Neuronal stem cell (in vitro differentiated cells): ENCODE measurements around the gene NFX1.

Source experiments
- DNase-seq: peaks from one replicate; pipeline ENCODE4 v3.0.0-alpha.2; 2013; ENCODE audit warnings: low spot score
- H2AFZ ChIP-seq: one replicate; pipeline ENCODE4 v1.6.1; 2013; ENCODE audit warnings: mild to moderate bottlenecking, low read length, inconsistent platforms
- H2AK5ac ChIP-seq: 2 replicates; pipeline ENCODE4 v1.6.1; 2013; ENCODE audit warnings: low read depth, mild to moderate bottlenecking, inconsistent platforms, low read length, moderate library complexity, mixed read lengths
- H2BK120ac ChIP-seq: 2 replicates; pipeline ENCODE4 v1.6.1; 2013; ENCODE audit warnings: low read depth, mild to moderate bottlenecking, inconsistent platforms, low read length, moderate library complexity, mixed read lengths
- H2BK12ac ChIP-seq: one replicate; pipeline ENCODE4 v1.6.1; 2013; ENCODE audit warnings: low read length, inconsistent platforms
- H2BK15ac ChIP-seq: 2 replicates; pipeline ENCODE4 v1.6.1; 2013; ENCODE audit warnings: mild to moderate bottlenecking, low read length, inconsistent platforms, mixed read lengths
- H2BK5ac ChIP-seq: one replicate; pipeline ENCODE4 v1.6.1; 2013; ENCODE audit warnings: inconsistent platforms, mild to moderate bottlenecking, low read length, moderate library complexity
- H3K14ac ChIP-seq: one replicate; pipeline ENCODE4 v1.6.1; 2013; ENCODE audit warnings: low read length, inconsistent platforms
- H3K18ac ChIP-seq: 2 replicates; pipeline ENCODE4 v1.6.1; 2013; ENCODE audit warnings: low read length, inconsistent platforms
- H3K23ac ChIP-seq: 2 replicates; pipeline ENCODE4 v1.6.1; 2013; ENCODE audit warnings: low read depth, mild to moderate bottlenecking, mixed read lengths, low read length, inconsistent platforms; ENCODE audit not compliant: poor library complexity
- H3K27ac ChIP-seq: replicated peaks from 3 replicates; pipeline ENCODE4 v1.5.1; 2013; ENCODE audit warnings: low read length, inconsistent platforms
- H3K27me3 ChIP-seq, 3 experiments: 2 replicates each; pipeline ENCODE4 v1.6.1; 2013; ENCODE audit warnings: low read length in 3 of 3, mild to moderate bottlenecking in 2 of 3, inconsistent platforms in 1 of 3, low read depth in 1 of 3, mixed read lengths in 1 of 3, moderate library complexity in 1 of 3; ENCODE audit not compliant: control insufficient read depth in 3 of 3, insufficient read depth in 3 of 3
- H3K36me3 ChIP-seq, 2 donors: replicated peaks in 1 of 2; 2 replicates each; pipeline ENCODE4 v1.6.1; 2013; ENCODE audit warnings: low read length in 2 of 2; ENCODE audit not compliant: control insufficient read depth in 2 of 2, insufficient read depth in 2 of 2
- H3K4ac ChIP-seq: 2 replicates; pipeline ENCODE4 v1.6.1; 2013; ENCODE audit warnings: inconsistent platforms, mild to moderate bottlenecking, low read length, moderate library complexity
- H3K4me1 ChIP-seq, 2 donors: 1 replicate in 1 of 2; 2 replicates in 1 of 2; pipeline ENCODE4 v1.6.1; 2013; ENCODE audit warnings: low read length in 2 of 2, low read depth in 1 of 2; ENCODE audit not compliant: control insufficient read depth in 2 of 2, insufficient read depth in 1 of 2
- H3K4me2 ChIP-seq: one replicate; pipeline ENCODE4 v1.6.1; 2013; ENCODE audit warnings: mild to moderate bottlenecking, low read length, inconsistent platforms; ENCODE audit not compliant: insufficient read depth, poor library complexity, severe bottlenecking
- H3K4me3 ChIP-seq, 2 donors: 2 replicates each; pipeline ENCODE4 v1.5.1; 2013; ENCODE audit warnings: low read length in 2 of 2, mild to moderate bottlenecking in 2 of 2, inconsistent platforms in 1 of 2, moderate library complexity in 1 of 2
- H3K79me1 ChIP-seq: one replicate; pipeline ENCODE4 v1.6.1; 2013; ENCODE audit warnings: low read depth, mild to moderate bottlenecking, inconsistent platforms, low read length, moderate library complexity
- H3K9ac ChIP-seq: one replicate; pipeline ENCODE4 v1.6.1; 2013; ENCODE audit warnings: mild to moderate bottlenecking, low read depth, low read length, inconsistent platforms; ENCODE audit not compliant: poor library complexity
- H3K9me3 ChIP-seq, 2 donors: replicated peaks in 1 of 2; 2 replicates each; pipeline versions ENCODE3 to v1.6.1; 2013; ENCODE audit warnings: low read length in 2 of 2, mild to moderate bottlenecking in 2 of 2, inconsistent platforms in 1 of 2, low read depth in 1 of 2, mixed read lengths in 1 of 2, moderate library complexity in 1 of 2; ENCODE audit not compliant: control insufficient read depth in 2 of 2, insufficient read depth in 1 of 2
- H4K8ac ChIP-seq: one replicate; pipeline ENCODE4 v1.6.1; 2013; ENCODE audit warnings: low read depth, mild to moderate bottlenecking, inconsistent platforms, low read length, moderate library complexity
- H4K91ac ChIP-seq: one replicate; pipeline ENCODE4 v1.6.1; 2013; ENCODE audit warnings: low read length, low read depth, mild to moderate bottlenecking, inconsistent platforms; ENCODE audit not compliant: poor library complexity
- WGBS, 2 donors: extraction: QIAGEN DNeasy Blood & Tissue Kit; methylation state at CpG; one replicate each; pipeline ENCODE4 v1.1.7; 2013; ENCODE audit warnings: missing lambda C conversion rate in 2 of 2, mixed read lengths in 1 of 2; ENCODE audit not compliant: insufficient read length in 2 of 2, insufficient replicate concordance in 1 of 2; ENCODE audit errors: extremely low coverage in 2 of 2; 5-methylcytosine and 5-hydroxymethylcytosine counted together

NFX1 gene

DNA sequence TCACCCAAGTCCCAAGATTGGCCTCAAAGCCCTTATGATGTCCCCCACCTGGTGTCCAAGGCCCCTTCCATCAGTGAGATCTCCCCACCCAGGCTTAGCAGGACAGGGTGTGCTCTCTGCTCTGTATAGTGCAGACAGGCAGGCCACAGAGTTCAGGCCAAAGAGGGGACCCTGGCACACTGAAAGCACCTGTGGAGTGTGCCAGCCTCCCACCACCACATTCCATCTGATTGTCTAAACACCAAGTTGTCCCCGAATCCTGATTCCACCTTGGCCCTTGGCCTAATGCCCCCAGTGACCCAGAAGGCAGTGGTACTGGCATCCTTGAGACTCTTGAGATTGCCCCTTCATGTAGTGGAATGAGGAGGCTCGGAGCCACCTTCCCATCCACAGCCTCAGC, 45.0 kb upstream of the NFX1 start:
- peaks cover 0 to 20% of the 10 kb centered on the region in 2 donors for H3K36me3 ChIP-seq
- H3K4me1 ChIP-seq, result no peaks in the 10 kb centered on the region
- H4K91ac ChIP-seq, result no peak overlapping the region
- H3K4me2 ChIP-seq, result no peak overlapping the region
- no peak overlapping the region for H3K4ac ChIP-seq
- H2AFZ ChIP-seq, result no peak overlapping the region
- no peak overlapping the region for H3K23ac ChIP-seq
- H3K79me1 ChIP-seq, result no peaks in the 10 kb centered on the region
- WGBS, 2 donors, result no CpG with 5 or more reads among the region's 2 CpGs
- no peak overlapping the region for H3K4me3 ChIP-seq
- H3K14ac ChIP-seq, result peak overlapping the region; percentile 28
- no peak overlapping the region for H2AK5ac ChIP-seq
- no peak overlapping the region for H3K18ac ChIP-seq
- H2BK5ac ChIP-seq, result no peak overlapping the region
- H3K27ac ChIP-seq, result no peak overlapping the region
- H3K9ac ChIP-seq, result no peak overlapping the region
- H2BK15ac ChIP-seq, result no peak overlapping the region
- no peak overlapping the region for H4K8ac ChIP-seq
- H2BK120ac ChIP-seq, result no peak overlapping the region
- no peaks in the 10 kb centered on the region for H3K27me3 ChIP-seq
- H2BK12ac ChIP-seq, result no peak overlapping the region
- DNase-seq, result no peak
- H3K9me3 ChIP-seq, result no peaks in the 10 kb centered on the region

DNA sequence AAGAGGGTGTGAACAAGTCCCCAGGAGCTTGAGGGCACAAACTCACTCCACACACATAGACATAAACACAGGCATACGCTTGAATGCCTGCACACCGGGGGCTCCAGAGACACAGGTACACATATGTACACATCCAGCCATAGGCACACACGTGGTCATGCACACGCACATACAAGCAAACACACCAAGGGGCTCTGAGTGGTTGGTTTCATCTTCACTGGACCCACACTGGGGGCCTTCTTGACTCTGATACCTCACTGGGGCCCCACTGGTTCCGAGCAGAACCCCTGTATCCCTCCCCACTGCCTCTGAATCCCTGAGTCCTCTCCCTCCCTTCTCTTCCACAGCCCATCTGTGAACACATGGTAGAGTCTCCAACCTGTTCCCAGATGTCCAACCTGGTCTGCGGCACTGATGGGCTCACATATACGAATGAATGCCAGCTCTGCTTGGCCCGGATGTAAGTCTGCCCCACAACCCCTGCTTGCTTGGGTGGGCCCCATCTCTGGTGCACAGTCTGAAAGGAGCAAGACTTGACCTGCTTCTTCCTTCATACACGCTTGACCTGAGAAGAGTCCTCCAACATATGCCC, 44.0 kb upstream of the NFX1 start:
- no peak overlapping the region for H3K4me3 ChIP-seq
- no peaks in the 10 kb centered on the region for H3K79me1 ChIP-seq
- no peak overlapping the region for H2BK120ac ChIP-seq

DNA sequence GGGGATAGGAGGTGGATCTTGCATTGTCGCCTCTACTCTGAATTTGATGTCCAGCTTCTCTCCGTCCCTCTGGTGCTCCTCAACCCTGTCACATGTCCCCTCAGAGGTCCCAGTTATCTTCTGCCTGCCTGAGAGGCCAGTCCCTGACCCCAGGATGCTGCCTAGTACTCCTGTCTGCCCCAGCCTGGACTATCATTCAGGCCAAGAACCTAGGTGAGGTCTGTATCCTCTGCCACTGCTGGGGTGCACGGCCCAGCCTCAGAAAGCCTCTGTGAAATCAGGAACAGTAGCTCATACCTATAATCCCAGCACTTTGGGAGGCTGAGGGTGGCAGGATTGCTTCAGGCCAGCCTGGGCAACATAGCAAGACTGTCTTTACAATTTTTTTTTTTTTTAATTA, 41.7 kb upstream of the NFX1 start:
- H3K4me1 ChIP-seq, result no peaks in the 10 kb centered on the region
- peaks cover 3 to 40% of the 10 kb centered on the region in 2 donors for H3K36me3 ChIP-seq
- no peak overlapping the region for H3K9ac ChIP-seq
- no peak overlapping the region for H3K23ac ChIP-seq
- H3K4me3 ChIP-seq, result no peak overlapping the region
- no peak overlapping the region for H4K8ac ChIP-seq
- H3K27ac ChIP-seq, result no peak overlapping the region
- no peak overlapping the region for H4K91ac ChIP-seq
- no peaks in the 10 kb centered on the region for H3K79me1 ChIP-seq
- H2BK5ac ChIP-seq, result no peak overlapping the region
- no peak overlapping the region for H2BK12ac ChIP-seq
- no peaks in the 10 kb centered on the region for H3K9me3 ChIP-seq
- no peak overlapping the region for H3K14ac ChIP-seq
- no peak overlapping the region for H2BK120ac ChIP-seq
- no peak overlapping the region for H2AK5ac ChIP-seq
- no peak overlapping the region for H3K4ac ChIP-seq
- H2AFZ ChIP-seq, result no peak overlapping the region
- H3K4me2 ChIP-seq, result no peak overlapping the region
- H3K27me3 ChIP-seq, result no peaks in the 10 kb centered on the region
- H2BK15ac ChIP-seq, result no peak overlapping the region
- no CpG with 5 or more reads among the region's 3 CpGs for WGBS, 2 donors
- no peak overlapping the region for H3K18ac ChIP-seq
- DNase-seq, result no peak

More for the DNA sequence above, 44.0 kb upstream of the NFX1 start:
- no peak overlapping the region for H3K4ac ChIP-seq
- no peak for DNase-seq
- no CpG with 5 or more reads among the region's 9 CpGs for WGBS, 2 donors
- no peak overlapping the region for H2AFZ ChIP-seq
- no peak overlapping the region for H2BK15ac ChIP-seq
- no peak overlapping the region for H3K4me2 ChIP-seq
- H2BK12ac ChIP-seq, result no peak overlapping the region
- H3K27me3 ChIP-seq, result no peaks in the 10 kb centered on the region
- H3K36me3 ChIP-seq, result peaks cover 0 to 24% of the 10 kb centered on the region in 2 donors
- H3K27ac ChIP-seq, result no peak overlapping the region
- H3K18ac ChIP-seq, result no peak overlapping the region
- no peak overlapping the region for H3K14ac ChIP-seq
- H2AK5ac ChIP-seq, result no peak overlapping the region
- no peaks in the 10 kb centered on the region for H3K4me1 ChIP-seq
- H3K23ac ChIP-seq, result no peak overlapping the region
- no peak overlapping the region for H3K9ac ChIP-seq
- no peaks in the 10 kb centered on the region for H3K9me3 ChIP-seq
- H4K8ac ChIP-seq, result no peak overlapping the region
- H4K91ac ChIP-seq, result no peak overlapping the region
- no peak overlapping the region for H2BK5ac ChIP-seq

DNA sequence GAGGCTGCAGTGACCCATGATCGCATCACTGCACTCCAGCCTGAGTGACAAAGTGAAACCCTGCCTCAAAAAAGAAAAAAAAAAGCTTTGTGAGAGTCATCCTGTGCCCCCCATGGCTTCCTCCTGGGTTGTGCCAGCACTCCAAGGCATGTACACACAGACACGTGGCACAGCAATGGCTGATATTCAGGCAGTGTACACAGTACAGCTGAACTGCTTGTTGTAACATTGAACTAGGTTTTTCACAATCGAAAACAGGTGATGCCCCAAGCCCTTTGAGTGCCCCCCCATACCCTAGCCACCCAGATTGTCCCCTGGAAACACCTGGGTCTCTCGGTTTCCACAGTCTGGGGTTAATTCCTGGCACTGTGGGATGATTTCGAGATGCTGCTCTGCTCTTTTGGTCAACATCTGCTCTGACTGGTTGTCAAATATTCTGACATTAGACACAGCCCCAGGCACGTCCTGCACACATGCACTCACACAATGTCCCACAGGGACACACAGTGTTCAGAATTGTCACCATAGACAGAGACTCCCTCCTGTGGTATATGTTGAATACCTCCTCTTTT, 41.1 kb upstream of the NFX1 start:
- Histone ChIP-seq H3K4ac (no peak overlapping the region), H2BK120ac (no peak overlapping the region), H3K9me3 (no peaks in the 10 kb centered on the region), H4K91ac (no peak overlapping the region), H3K27me3 (no peaks in the 10 kb centered on the region), H3K4me3 (no peak overlapping the region), H3K27ac (no peak overlapping the region), H3K14ac (no peak overlapping the region), H3K4me1 (no peaks in the 10 kb centered on the region), H2AFZ (no peak overlapping the region), H4K8ac (no peak overlapping the region), H2BK15ac (no peak overlapping the region), H2BK5ac (no peak overlapping the region), H3K18ac (no peak overlapping the region), H2BK12ac (no peak overlapping the region), H3K23ac (no peak overlapping the region), H2AK5ac (no peak overlapping the region), H3K79me1 (no peaks in the 10 kb centered on the region), H3K9ac (no peak overlapping the region), H3K4me2 (no peak overlapping the region), H3K36me3 (peaks cover 4 to 45% of the 10 kb centered on the region in 2 donors)
- no peak for DNase-seq
- no CpG with 5 or more reads among the region's 6 CpGs for WGBS, 2 donors
